Mesenteric fat pad (tissue), 1 donor: ENCODE data around the gene NOPCHAP1. TPM values are rescaled to one million over a fixed set of nuclear protein-coding genes. Genes with fewer than 3 reads are reported as not detected.
"Not testable (repeated sequence)": the region's sequence is repeated elsewhere in the genome, so short reads cannot be mapped to it uniquely, and the experiment has no call there.

Experiments
- DNase-seq: peaks from one replicate; pipeline ENCODE4 v3.0.0-alpha.2; 2020; ENCODE audit warnings: low spot score
- total RNA-seq: library from RNA; stranded (reverse); fragmentation: NEBNext Ultra II Directional; extraction: Animal tissue kit (Norgen Biotek cat#: 25700); gene quantifications from one replicate; pipeline ENCODE4 v1.2.1, GENCODE V29; 2021
- donor health status: DM: yes; HTN: yes; CAD: no.

The NOPCHAP1 gene
- total RNA-seq, 1 donor from 2014 or later: 20.8 TPM

GRCh38 chr12:104964167-104964855, 21.8 kb upstream of the NOPCHAP1 start:
- no peak for DNase-seq

GRCh38 chr12:104964856-104965205, 21.3 kb upstream of the NOPCHAP1 start:
- DNase-seq: no peak

GRCh38 chr12:104966677-104967076, 19.4 kb upstream of the NOPCHAP1 start:
- DNase-seq: no peak

GRCh38 chr12:104969343-104969742, 16.8 kb upstream of the NOPCHAP1 start:
- no peak for DNase-seq

- no peak for DNase-seq
Measured at GRCh38 chr12:104971306-104971705, 14.8 kb upstream of the NOPCHAP1 start.

- no peak for DNase-seq
Measured at GRCh38 chr12:104973250-104973649, 12.9 kb upstream of the NOPCHAP1 start.

GRCh38 chr12:104974626-104975290, 11.4 kb upstream of the NOPCHAP1 start:
- no peak for DNase-seq

GRCh38 chr12:104975587-104976343, 10.4 kb upstream of the NOPCHAP1 start:
- DNase-seq: no peak

GRCh38 chr12:104976703-104977102, 9.4 kb upstream of the NOPCHAP1 start:
- no peak for DNase-seq

GRCh38 chr12:104977688-104978087, 8.4 kb upstream of the NOPCHAP1 start:
- not testable (repeated sequence) for DNase-seq

- no peak for DNase-seq
Measured at GRCh38 chr12:104985206-104985605, 910 bp upstream of the NOPCHAP1 start.

GRCh38 chr12:104990950-104991349, 4.8 kb downstream of the NOPCHAP1 start:
- no peak for DNase-seq

GRCh38 chr12:104991565-104992128, 5.5 kb downstream of the NOPCHAP1 start:
- DNase-seq: no peak

GRCh38 chr12:104994336-104994735, 8.2 kb downstream of the NOPCHAP1 start:
- no peak for DNase-seq

GRCh38 chr12:104997541-104997940, 11.4 kb downstream of the NOPCHAP1 start:
- no peak for DNase-seq

- DNase-seq: no peak
Measured at GRCh38 chr12:104998423-104999346, 12.6 kb downstream of the NOPCHAP1 start.

- no peak for DNase-seq
Measured at GRCh38 chr12:104999347-104999685, 13.2 kb downstream of the NOPCHAP1 start.

- DNase-seq: no peak
Measured at GRCh38 chr12:105001476-105001875, 15.4 kb downstream of the NOPCHAP1 start.

- DNase-seq: no peak
Measured at GRCh38 chr12:105013892-105014291, 27.8 kb downstream of the NOPCHAP1 start.

GRCh38 chr12:105014603-105015002, 28.5 kb downstream of the NOPCHAP1 start:
- DNase-seq: no peak

- DNase-seq: no peak
Measured at GRCh38 chr12:105015543-105015942, 29.4 kb downstream of the NOPCHAP1 start.
